ELF-1 (cell line): ENCODE measurements around the gene CDC27.
A peak's percentile ranks its signal among the peaks of the same experiment; 100 is the strongest.
"Not testable (repeated sequence)": the region's sequence is repeated elsewhere in the genome, so short reads cannot be mapped to it uniquely, and the experiment has no call there.

Experiments used
- DNase-seq: peaks from one replicate; pipeline ENCODE4 v3.0.0-alpha.2; 2016; ENCODE audit warnings: low read depth, low spot score

The CDC27 gene

DNA sequence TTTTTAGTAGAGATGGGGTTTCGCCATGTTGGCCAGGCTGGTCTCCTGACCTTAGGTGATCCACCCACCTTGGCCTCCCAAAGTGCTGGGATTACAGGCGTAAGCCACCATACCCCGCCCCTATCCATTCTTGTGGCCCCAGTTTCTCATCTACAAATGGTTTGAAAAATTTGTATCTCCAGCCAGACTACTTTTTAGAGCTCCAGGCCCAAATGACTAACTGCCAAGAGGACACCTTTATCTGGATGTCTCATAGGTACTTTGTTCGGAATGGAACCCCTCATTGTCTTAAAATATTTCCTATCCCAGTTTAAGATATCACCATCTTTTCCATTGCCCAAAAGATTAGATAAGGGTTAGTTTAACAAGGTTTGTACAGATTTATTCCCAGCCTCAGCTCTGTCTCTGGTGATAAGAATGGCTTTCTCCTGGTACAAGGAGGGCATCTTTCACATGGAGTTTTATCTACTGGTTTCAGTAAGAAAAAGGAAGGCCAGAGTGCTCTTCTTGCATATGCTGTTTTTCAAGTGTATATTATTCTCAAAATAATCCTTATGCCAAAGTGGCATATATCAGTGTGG is 4.9 kb upstream of the CDC27 start:
- DNase-seq, result no peak

GRCh38 chr17:47192554-47192953 is 3.5 kb upstream of the CDC27 start:
- DNase-seq, result no peak

- no peak for DNase-seq
Measured at GRCh38 chr17:47190770-47191169, 1.7 kb upstream of the CDC27 start.

DNA sequence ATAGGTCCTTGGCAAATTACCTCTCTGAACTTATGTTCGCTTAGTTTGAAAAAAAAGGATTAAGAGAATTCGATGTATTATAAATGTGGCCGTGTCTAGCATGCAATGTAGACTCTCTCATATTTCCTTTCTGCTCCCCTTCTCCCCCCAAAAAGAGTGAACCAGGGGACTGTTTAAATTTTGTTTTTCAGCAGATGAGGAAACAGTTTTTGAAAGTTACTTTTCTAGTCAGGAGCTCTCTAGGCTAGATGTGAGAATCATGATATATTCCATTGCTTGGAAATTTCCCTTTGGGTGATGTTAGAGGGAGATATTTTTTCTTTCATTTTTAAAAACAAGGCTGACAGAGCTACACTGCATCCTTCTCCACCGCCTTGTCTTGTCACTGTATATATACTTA is 1.1 kb upstream of the CDC27 start:
- no peak for DNase-seq

DNA sequence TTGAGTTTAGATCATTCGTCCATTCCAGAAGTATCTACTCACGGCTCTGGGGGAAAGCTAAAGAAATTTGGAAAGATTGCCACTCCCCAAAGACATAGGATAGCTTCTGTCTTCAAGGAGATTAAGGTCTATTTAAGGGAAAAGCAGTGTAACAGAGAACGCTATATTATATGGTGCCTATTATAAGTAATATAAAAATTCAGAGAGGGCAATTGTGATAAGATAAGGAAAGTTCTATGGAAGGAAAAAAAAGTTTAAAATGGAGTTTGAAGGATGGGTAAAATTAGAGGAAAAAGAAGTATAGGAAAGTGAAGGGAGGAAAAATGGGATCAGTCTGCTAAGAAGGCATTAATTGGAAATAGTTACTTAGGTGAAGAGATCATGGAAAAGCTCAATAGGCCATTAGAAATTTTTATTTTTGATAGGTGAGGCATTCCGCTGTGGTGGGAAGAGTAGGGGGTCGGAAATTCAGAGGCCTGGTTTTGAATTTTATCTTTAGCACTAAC is 690 bp upstream of the CDC27 start:
- no peak for DNase-seq

DNA sequence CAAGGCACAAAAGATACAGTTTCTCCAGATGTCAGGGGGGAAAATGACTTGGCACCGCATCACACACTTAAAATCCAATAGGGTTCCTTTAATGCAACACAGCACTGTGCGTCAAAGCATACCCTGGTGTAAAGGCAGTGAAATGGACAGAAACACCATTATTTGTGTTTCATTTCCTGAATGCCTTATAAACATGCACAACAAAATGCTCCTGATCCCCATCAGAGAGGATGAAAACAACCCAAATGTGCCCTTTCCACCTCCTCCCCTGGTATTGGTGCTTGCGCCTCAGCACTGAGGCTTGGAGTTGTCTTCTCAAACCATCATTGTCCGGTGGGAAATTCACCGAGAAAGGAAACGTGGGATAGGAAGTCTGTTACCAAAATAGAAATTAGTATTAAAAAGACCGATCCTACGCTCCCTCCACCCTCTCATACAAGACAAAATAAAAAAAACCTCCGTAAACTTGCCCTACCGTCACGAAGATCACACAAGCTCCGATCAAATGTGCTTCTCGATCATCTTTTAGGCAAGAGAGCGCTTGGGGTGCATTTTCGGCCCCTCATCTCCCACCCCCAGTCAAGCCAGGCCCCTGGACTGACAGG is 722 bp downstream of the CDC27 start:
- DNase-seq, result no peak

DNA sequence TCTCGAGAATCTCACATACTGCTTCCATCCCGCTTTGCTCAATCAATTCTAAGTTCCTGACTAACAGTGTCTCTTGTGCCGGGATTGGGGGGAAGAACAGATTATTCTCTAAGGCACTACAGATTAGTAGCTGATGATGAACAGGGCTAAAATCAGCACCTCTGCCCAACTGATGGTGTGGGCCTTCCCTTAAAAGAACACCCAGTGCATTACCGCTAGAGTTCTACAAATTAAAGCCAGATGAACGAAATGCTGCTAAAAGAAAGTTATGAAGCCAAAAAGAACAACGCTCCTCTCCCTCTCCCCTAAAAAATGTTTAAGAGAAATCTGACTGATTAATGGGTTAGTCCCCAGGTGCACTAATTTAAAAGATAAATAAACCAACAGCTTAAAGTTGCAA is 4.4 kb downstream of the CDC27 start:
- DNase-seq, result no peak

DNA sequence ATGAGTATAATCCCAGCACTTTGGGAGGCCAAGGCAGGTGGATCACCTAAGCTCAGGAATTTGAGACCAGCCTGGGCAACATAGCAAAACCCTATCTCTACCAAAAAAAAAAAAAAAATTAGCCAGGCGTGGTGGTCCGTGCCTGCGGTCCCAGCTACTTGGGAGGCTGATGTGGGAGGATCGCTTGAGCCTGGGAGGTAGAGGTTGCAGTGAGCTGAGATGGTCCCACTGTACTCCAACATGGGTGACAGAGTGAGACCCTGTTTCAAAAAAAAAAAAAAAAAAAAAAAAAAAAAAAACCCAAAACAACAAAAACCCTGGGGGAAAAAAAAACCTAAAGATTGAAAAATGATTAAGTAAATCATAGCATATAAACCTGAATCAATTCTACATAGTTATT is 8.1 kb downstream of the CDC27 start:
- DNase-seq, result not testable (repeated sequence)

DNA sequence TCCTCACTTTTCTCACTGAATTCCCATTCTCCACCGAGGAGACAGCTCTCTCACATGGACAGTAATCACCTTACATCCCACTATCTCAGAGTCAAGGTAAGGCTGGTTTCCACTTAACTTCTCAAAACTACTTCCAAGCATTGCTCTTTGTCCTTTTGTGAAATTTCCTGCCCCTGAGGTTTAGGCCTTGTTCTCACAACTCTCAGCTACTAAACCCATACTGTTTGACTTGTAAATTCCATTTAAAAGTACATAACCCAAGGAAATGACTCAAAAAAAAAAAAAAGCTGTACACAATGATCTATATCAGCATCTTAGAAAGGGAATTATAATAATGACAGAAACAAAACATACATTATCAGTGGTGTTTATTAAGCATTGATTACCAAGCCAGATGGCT is 8.8 kb downstream of the CDC27 start:
- DNase-seq, result no peak

- no peak for DNase-seq
Measured at GRCh38 chr17:47179141-47179540, 10.0 kb downstream of the CDC27 start.

DNA sequence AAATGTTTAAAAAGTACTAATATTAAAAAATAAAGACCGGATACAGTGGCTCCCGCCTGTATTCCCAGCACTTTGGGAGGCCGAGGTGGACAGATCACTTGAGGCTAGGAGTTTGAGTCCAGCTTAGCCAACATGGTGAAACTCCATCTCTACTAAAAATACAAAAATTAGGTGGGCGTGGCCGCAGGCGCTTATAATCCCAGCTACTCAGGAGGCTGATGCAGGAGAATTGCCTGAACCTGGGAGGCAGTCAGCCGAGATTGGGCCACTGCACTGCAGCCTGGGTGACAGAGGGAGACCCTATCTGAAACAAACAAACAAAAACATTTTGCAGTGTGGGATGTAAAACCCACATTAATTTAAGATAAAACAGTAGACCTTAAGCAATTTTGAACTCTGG is 11.8 kb downstream of the CDC27 start:
- DNase-seq, result no peak

DNA sequence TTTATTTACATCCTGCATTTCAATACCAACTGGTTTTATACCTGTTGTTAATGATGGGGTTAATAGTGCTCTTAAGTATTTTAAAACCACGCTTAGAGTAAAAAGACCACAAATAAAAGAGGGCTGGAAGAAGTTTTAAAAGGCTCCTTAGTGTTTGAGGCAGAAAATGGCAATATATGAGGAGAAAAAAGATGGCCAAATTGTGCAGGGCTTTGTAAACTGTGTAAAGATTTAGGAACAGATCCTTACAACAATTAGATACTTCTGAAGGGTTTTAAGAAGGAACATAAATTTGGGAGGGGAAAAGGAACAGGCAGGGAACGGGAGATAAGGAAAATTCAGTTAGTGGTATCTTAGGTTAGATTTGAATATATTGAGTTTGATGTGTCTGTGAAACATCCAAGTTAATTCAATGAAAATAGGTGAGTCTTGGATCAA is 12.7 kb downstream of the CDC27 start:
- no peak for DNase-seq

DNA sequence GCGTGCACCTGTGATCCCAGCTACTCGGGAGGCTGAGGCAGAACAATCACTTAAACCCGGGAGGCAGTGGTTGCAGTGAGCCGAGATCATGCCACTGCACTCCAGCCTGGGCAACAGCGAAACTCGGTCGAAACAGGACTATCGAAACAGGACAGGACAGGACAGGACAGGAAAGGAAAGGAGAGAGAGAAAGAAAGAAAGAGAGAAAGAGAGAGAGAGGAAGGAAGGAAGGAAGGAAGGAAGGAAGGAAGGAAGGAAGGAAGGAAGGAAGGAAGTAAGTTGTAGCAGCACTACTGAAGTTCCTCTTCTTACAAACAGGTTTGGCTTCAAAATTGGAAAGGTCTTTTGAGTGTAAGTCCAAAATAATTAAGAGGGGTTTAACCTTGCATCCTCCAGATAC is 14.3 kb downstream of the CDC27 start:
- DNase-seq, result not testable (repeated sequence)

DNA sequence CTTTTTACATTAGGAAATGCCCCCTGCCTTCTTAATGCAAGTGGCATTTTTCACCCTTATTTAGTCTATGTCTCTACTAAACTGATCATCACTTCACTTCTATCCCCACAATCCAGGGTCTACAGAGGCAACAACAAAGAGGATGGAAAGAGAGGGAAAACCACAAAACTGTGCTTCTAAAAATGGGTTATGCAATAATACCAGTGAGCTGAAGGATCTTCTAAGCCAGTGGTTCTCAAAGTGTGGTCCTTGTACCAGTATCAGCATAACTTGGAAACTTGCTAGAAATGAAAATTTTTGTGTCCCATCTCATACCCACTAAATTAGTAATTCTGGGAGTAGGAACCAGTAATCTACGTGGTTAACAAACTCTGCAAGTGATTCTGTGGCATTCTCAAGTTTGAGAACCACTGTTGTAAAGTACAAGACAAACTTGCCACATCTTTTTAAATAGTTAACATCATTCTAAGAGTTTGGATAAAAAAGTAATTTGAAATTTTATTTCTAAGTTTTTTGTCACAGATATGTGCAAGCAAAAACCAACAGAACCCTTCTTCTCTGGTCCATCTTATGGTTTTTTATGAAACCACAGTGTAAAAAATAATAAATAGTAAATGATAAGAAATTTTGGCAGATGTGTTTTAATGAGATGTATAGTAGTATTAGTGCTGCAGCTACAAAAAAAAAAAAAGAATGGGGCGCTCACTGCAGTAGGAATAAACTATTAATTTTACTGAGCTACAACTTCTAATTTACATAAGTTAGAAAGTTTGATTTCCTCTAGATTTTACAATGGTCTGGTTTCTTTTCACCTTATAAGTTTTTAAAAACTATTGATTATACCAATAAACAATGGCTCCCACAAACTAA is 16.2 kb downstream of the CDC27 start:
- DNase-seq, result no peak

DNA sequence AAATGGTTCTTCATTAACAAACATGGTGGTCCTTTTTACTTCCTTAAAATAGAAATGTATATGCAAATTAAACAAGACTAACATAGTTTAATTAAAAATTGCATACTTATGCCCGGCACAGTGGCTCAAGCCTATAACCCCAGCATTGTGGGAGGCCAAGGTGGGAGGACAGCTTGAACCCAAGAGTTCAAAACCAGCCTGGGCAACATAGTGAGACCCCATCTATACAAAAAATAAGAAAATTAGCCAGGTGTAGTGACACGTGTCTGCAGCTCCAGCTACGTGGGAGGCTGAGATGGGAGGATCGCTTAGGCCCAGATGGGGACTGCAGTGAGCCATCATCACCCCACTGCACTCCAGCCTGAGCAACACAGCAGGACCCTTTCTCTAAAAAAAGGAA is 18.4 kb downstream of the CDC27 start:
- DNase-seq, result no peak

GRCh38 chr17:47168896-47169295 is 20.2 kb downstream of the CDC27 start:
- not testable (repeated sequence) for DNase-seq

DNA sequence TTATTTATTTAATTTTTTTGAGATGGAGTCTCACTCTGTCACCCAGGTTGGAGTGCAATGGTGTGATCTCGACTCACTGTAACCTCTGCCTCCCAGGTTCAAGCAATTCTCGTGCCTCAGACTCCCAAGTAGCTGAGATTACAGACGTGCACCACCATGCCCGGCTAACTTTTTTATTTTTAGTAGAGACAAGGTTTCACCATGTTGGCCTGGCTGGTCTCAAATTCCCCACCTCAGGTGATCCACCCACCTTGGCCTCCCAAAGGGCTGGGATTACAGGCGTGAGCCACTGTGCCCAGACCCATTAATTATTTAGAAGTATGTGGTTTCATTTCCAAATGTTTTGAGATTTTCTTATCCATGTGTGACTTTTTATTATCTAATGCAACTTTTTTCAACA is 22.2 kb downstream of the CDC27 start:
- not testable (repeated sequence) for DNase-seq

GRCh38 chr17:47165137-47165536 is 24.0 kb downstream of the CDC27 start:
- DNase-seq, result no peak

GRCh38 chr17:47164263-47164662 is 24.8 kb downstream of the CDC27 start:
- no peak for DNase-seq

GRCh38 chr17:47162013-47162622 is 27.0 kb downstream of the CDC27 start:
- no peak for DNase-seq

DNA sequence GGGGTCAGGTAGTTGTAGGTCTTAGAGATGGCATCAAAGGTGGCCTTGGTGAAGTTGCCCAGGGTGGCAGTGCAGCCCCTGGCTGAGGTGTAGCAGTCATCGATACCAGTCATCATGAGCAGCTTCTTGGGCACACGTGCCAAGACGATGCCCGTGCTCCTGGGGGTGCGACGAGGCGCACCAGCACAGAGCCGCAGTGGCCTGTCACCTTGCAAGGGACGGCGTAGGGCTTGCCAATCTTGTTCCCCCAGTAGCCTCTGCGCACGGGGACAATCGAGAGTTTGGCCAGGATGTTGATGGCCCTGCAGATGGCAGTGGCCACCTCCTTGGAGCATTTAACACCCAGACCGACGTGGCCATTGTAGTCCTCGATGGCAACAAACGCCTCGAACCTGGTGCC is 29.8 kb downstream of the CDC27 start:
- DNase-seq, result no peak

- peak; percentile 5 for DNase-seq
Measured at GRCh38 chr17:47145351-47145750, 43.7 kb downstream of the CDC27 start.
